ENCODE data around the gene PGA3.

DNA sequence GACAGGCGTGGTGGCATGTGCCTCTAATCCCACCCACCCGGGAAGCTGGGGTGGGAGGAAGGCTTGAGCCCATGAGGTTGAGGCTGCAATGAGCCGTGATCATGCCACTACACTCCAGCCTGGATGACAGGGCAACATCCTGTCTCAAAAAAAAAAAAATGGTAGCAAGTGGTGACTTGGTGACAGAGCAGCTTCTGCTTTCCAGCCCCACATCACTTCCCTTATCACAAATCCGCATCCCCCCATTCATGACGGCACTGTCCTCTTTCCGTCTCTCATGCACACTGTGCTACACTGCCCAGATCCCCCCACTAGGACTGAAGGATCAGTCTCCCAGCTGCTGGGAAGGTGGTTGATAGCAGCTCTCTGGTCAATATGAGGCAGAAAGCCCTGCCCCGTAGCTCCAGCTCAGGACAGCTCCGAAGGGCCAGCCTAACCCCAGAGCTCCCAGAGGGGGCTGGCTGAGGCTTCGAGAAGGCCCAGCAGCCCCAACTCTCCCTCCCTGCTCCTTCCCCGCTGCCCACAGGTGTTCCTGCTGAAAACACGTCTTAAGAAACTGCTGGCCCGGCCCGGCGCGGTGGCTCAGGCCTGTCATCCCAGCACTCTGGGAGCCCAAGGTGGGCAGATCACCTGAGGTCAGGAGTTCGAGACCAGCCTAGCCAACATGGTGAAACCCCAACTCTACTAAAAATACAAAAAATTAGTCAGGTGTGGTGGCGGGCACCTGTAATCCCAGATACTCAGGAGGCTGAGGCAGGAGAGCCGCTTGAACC, 53.6 kb downstream of the PGA3 start:
- TF ChIP-seq ZNF274 (IDR thresholded peaks at IDR 0.05; ENCODE audit: low read depth, low read length) (no peak), SUZ12 (IDR thresholded peaks at IDR 0.05; ENCODE audit: extremely low read depth, insufficient read depth, insufficient read length) (no peak)

All from NT2/D1 (cell line).